Mucosa of descending colon (tissue), 3 donors: Measurements from ENCODE around the gene PSTPIP1. TPM values are rescaled to one million over a fixed set of nuclear protein-coding genes. Genes with fewer than 3 reads are reported as not detected.
A peak's percentile ranks its signal among the peaks of the same experiment; 100 is the strongest.

Experiments used
- ATAC-seq: fragments of 200-7000 bp; cut with Tn5 transposase; one replicate; pipeline ENCODE4 v1.9.1; 2020; ENCODE audit warnings: mild to moderate bottlenecking, moderate library complexity
- DNase-seq, 3 donors: peaks; one replicate each; pipeline ENCODE4 v3.0.0-alpha.2; 2020
- H3K36me3 ChIP-seq: fragments of 200-600 bp; one replicate; pipeline ENCODE4 v1.8.0; 2021; ENCODE audit warnings: low read depth, mild to moderate bottlenecking
- H3K4me1 ChIP-seq: fragments of 200-600 bp; one replicate; pipeline ENCODE4 v1.8.0; 2021; ENCODE audit warnings: low read depth, mild to moderate bottlenecking
- H3K4me3 ChIP-seq: fragments of 200-600 bp; one replicate; pipeline ENCODE4 v1.8.0; 2021; ENCODE audit warnings: mild to moderate bottlenecking
- H3K9me3 ChIP-seq: fragments of 200-600 bp; one replicate; pipeline ENCODE4 v1.8.0; 2021; ENCODE audit warnings: mild to moderate bottlenecking
- CTCF ChIP-seq: fragments of 200-600 bp; IDR thresholded peaks from one replicate; pipeline ENCODE4 v1.8.0; 2022; ENCODE audit warnings: antibody characterized with exemption, mild to moderate bottlenecking
- intact Hi-C, 2 donors: fragments of 100-400 bp; cut with DNase I in 1 of 2; cut with micrococcal nuclease in 1 of 2; formaldehyde crosslinking; loops; one replicate each; pipeline versions ENCODE4 v1.11.0 to v1.11.1; 2022; cut with DNase I, micrococcal nuclease
- total RNA-seq, 3 donors: library from RNA; stranded (reverse); fragmentation: NEBNext Ultra II Directional in 2 of 3; extraction: Animal tissue kit (Norgen Biotek cat#: 25700) in 2 of 3; gene quantifications; one replicate each; pipeline versions ENCODE4 v1.2.1 to v1.2.4, GENCODE V29; 2021 to 2023
- donor health status: DM: no; HTN: no; CAD: no; lungs with moderate emphysema.
- donor health status: DM: no; HTN: no; CAD: no.
- donor health status: DM: no; HTN: yes; CAD: no.

The PSTPIP1 gene
- total RNA-seq, 3 donors from 2014 or later: 4.4 to 8.2 (median 6.3) TPM

GRCh38 chr15:77022646-77023575 lies 28.0 kb downstream of the PSTPIP1 start:
- DNase-seq: peak in 2 of 3 donors; percentile 22 to 42
- H3K36me3 ChIP-seq: no peaks in the 10 kb centered on the region
- intact Hi-C loops: loop anchor here in 1 of 2 donors (10.0 kb wide), 1 partner anchor 522 kb away; no protein-coding TSS in a partner anchor

GRCh38 chr15:77023576-77024272 lies 28.8 kb downstream of the PSTPIP1 start:
- no peaks in the 10 kb centered on the region for H3K9me3 ChIP-seq
- no peak overlapping the region for H3K4me3 ChIP-seq
- ATAC-seq (no peak), DNase-seq (peak in 1 of 3 donors; percentile 27)
- no peak for TF ChIP-seq CTCF
- intact Hi-C loops: loop anchor here in 1 of 2 donors (10.0 kb wide), 1 partner anchor 521 kb away; no protein-coding TSS in a partner anchor
- no peaks in the 10 kb centered on the region for H3K36me3 ChIP-seq
- H3K4me1 ChIP-seq: peaks cover 11% of the 10 kb centered on the region

More at GRCh38 chr15:77022646-77023575, 28.0 kb downstream of the PSTPIP1 start:
- no peak for ATAC-seq
- Histone ChIP-seq H3K4me1 (peaks cover 5% of the 10 kb centered on the region), H3K4me3 (no peak overlapping the region), H3K9me3 (no peaks in the 10 kb centered on the region)
- TF ChIP-seq CTCF: no peak

- DNase-seq: peak; percentile 64 to 83 (median 82)
- H3K9me3 ChIP-seq: no peaks in the 10 kb centered on the region
- peak; percentile 87 for TF ChIP-seq CTCF
- no peaks in the 10 kb centered on the region for H3K36me3 ChIP-seq
- ATAC-seq: peak; percentile 69
- no peak overlapping the region for H3K4me3 ChIP-seq
- intact Hi-C loops: loop anchor here in 1 of 2 donors (10.0 kb wide), 1 partner anchor 520 kb away; no protein-coding TSS in a partner anchor
- peaks cover 15% of the 10 kb centered on the region for H3K4me1 ChIP-seq
Observed at GRCh38 chr15:77024273-77025082, 29.6 kb downstream of the PSTPIP1 start.

GRCh38 chr15:77025083-77025901 lies 30.4 kb downstream of the PSTPIP1 start:
- intact Hi-C loops: loop anchor here in 1 of 2 donors (10.0 kb wide), 1 partner anchor 520 kb away; no protein-coding TSS in a partner anchor
- no peaks in the 10 kb centered on the region for H3K9me3 ChIP-seq
- H3K4me3 ChIP-seq: no peak overlapping the region
- DNase-seq: peak in 1 of 3 donors; percentile 24
- no peak for ATAC-seq
- no peaks in the 10 kb centered on the region for H3K36me3 ChIP-seq
- no peak for TF ChIP-seq CTCF
- H3K4me1 ChIP-seq: peaks cover 23% of the 10 kb centered on the region
